Psoas muscle (tissue), 8 donors: ENCODE results near the gene TNFSF11. TPM values are rescaled to one million over a fixed set of nuclear protein-coding genes. Genes with fewer than 3 reads are reported as not detected.

Source experiments
- ATAC-seq, 4 donors: fragments of 200-7000 bp; cut with Tn5 transposase; one replicate each; pipeline ENCODE4 v1.9.1; 2020; ENCODE audit warnings: moderate library complexity in 3 of 4, mild to moderate bottlenecking in 2 of 4
- DNase-seq, 2 donors: peaks; one replicate each; pipeline ENCODE4 v3.0.0-alpha.2; 2020
- H3K27ac ChIP-seq: fragments of 200-600 bp; one replicate; pipeline ENCODE4 v1.8.0; 2022
- H3K27me3 ChIP-seq, 3 donors: fragments of 200-600 bp in 1 of 3; one replicate each; pipeline versions ENCODE4 v1.6.1 to v1.8.0; 2013 to 2022; ENCODE audit warnings: low read length in 2 of 3, mild to moderate bottlenecking in 2 of 3, moderate library complexity in 1 of 3; ENCODE audit not compliant: insufficient read depth in 3 of 3
- H3K36me3 ChIP-seq, 2 donors: fragments of 200-600 bp in 1 of 2; one replicate each; pipeline versions ENCODE4 v1.6.1 to v1.8.0; 2013 to 2022; ENCODE audit warnings: low read depth in 1 of 2, mild to moderate bottlenecking in 1 of 2, moderate library complexity in 1 of 2; ENCODE audit not compliant: insufficient read depth in 1 of 2
- H3K4me1 ChIP-seq: fragments of 200-600 bp; one replicate; pipeline ENCODE4 v1.8.0; 2022
- H3K4me3 ChIP-seq: fragments of 200-600 bp; one replicate; pipeline ENCODE4 v1.8.0; 2022; ENCODE audit warnings: mild to moderate bottlenecking
- H3K9me3 ChIP-seq: fragments of 200-600 bp; one replicate; pipeline ENCODE4 v1.8.0; 2022
- CTCF ChIP-seq: fragments of 200-600 bp; IDR thresholded peaks from one replicate; pipeline ENCODE4 v1.8.0; 2022; ENCODE audit warnings: antibody characterized with exemption
- WGBS, 3 donors: extraction: QIAGEN DNeasy Blood & Tissue Kit; methylation state at CpG; one replicate each; pipeline versions ENCODE4 v1.1.6 to v1.1.7; 2013; 5-methylcytosine and 5-hydroxymethylcytosine counted together
- intact Hi-C, 2 donors: fragments of 100-400 bp; cut with DNase I; formaldehyde crosslinking; loops; one replicate each; pipeline versions ENCODE4 v1.11.0 to v1.14.2; 2022
- polyA plus RNA-seq, 3 donors: library from polyadenylated mRNA; stranded (reverse); fragments of 200-250 nt; gene quantifications; one replicate each; pipeline ENCODE4 v1.2.3, GENCODE V29; 2013
- total RNA-seq, 4 donors: library from RNA; stranded (reverse); fragmentation: NEBNext Ultra II Directional in 2 of 4; extraction: Animal tissue kit (Norgen Biotek cat#: 25700) in 2 of 4; gene quantifications; one replicate each; pipeline versions ENCODE4 v1.2.1 to v1.2.4, GENCODE V29; 2021 to 2023
- donor health status: healthy with polysubstance abuse.
- donor health status: DM: no; HTN: no; CAD: no; lungs with moderate emphysema.
- donor health status: Bipolar disorder and iron deficiency.
- donor health status: healthy.
- donor health status: DM: yes; HTN: yes; CAD: no.
- donor health status: DM: no; HTN: no; CAD: no.
- donor health status: DM: no; HTN: no; CAD: no.
- donor health status: DM: yes; HTN: yes; CAD: no.

The TNFSF11 gene
- total and polyA plus RNA-seq, 7 donors = not detected

- H3K9me3 ChIP-seq = no peaks in the 10 kb centered on the region
- no peaks in the 10 kb centered on the region for H3K27me3 ChIP-seq
- H3K27ac ChIP-seq = no peak overlapping the region
- DNase-seq (no peak), ATAC-seq (no peak)
- H3K4me1 ChIP-seq = no peaks in the 10 kb centered on the region
- 66 to 79% (median 75%) methylated on average over 4 of the region's 4 CpGs for WGBS, 3 donors
- H3K36me3 ChIP-seq = no peaks in the 10 kb centered on the region
- no peak overlapping the region for H3K4me3 ChIP-seq
- TF ChIP-seq CTCF = no peak
- intact Hi-C loops = no loop called here
Observed at GRCh38 chr13:42543215-42543797, 30.6 kb upstream of the TNFSF11 start.

GRCh38 chr13:42544246-42544926 lies 29.6 kb upstream of the TNFSF11 start:
- ATAC-seq (no peak), DNase-seq (no peak)
- no peaks in the 10 kb centered on the region for H3K4me1 ChIP-seq
- TF ChIP-seq CTCF = no peak
- no peak overlapping the region for H3K4me3 ChIP-seq
- no peak overlapping the region for H3K27ac ChIP-seq
- WGBS, 3 donors = 68 to 78% (median 71%) methylated on average over 4 of the region's 4 CpGs
- intact Hi-C loops = no loop called here
- H3K36me3 ChIP-seq = no peaks in the 10 kb centered on the region
- no peaks in the 10 kb centered on the region for H3K27me3 ChIP-seq
- no peaks in the 10 kb centered on the region for H3K9me3 ChIP-seq

GRCh38 chr13:42545842-42546241 lies 28.1 kb upstream of the TNFSF11 start:
- no peak for TF ChIP-seq CTCF
- no peak for ATAC-seq
- WGBS, 3 donors = 83 to 94% (median 86%) methylated on average over 3 of the region's 3 CpGs

GRCh38 chr13:42547612-42548011 lies 26.3 kb upstream of the TNFSF11 start:
- Histone ChIP-seq H3K4me3 (no peak overlapping the region), H3K4me1 (no peaks in the 10 kb centered on the region), H3K27ac (no peak overlapping the region), H3K36me3 (no peaks in the 10 kb centered on the region), H3K9me3 (no peaks in the 10 kb centered on the region), H3K27me3 (no peaks in the 10 kb centered on the region)
- ATAC-seq = no peak
- no peak for DNase-seq
- intact Hi-C loops = no loop called here
- no peak for TF ChIP-seq CTCF
- 93 to 100% (median 100%) methylated on average over 1 of the region's 1 CpG for WGBS, 3 donors

More at GRCh38 chr13:42545842-42546241, 28.1 kb upstream of the TNFSF11 start:
- no peak overlapping the region for H3K27ac ChIP-seq
- H3K4me1 ChIP-seq = no peaks in the 10 kb centered on the region
- H3K4me3 ChIP-seq = no peak overlapping the region
- DNase-seq = no peak
- intact Hi-C loops = no loop called here
- H3K36me3 ChIP-seq = no peaks in the 10 kb centered on the region
- H3K9me3 ChIP-seq = no peaks in the 10 kb centered on the region
- H3K27me3 ChIP-seq = no peaks in the 10 kb centered on the region
